HEK293 (cell line): ENCODE results near the gene RASSF5.

Experiments
- CTCF ChIP-seq: fragments of 450-650 bp; formaldehyde crosslinking; IDR thresholded peaks from 2 replicates; pipeline ENCODE4 v1.5.1; 2016; ENCODE audit warnings: missing biosample characterization, missing genetic modification characterization
- OSR2 ChIP-seq: fragments of 450-650 bp; formaldehyde crosslinking; IDR thresholded peaks from 2 replicates; pipeline ENCODE4 v1.5.1; 2016; ENCODE audit warnings: missing biosample characterization, missing genetic modification characterization
- YY1 ChIP-seq: fragments of 450-650 bp; formaldehyde crosslinking; IDR thresholded peaks from 2 replicates; pipeline ENCODE4 v1.5.1; 2018; ENCODE audit warnings: missing biosample characterization, missing genetic modification characterization
- ZNF138 ChIP-seq: fragments of 450-650 bp; formaldehyde crosslinking; IDR thresholded peaks from 2 replicates; pipeline ENCODE4 v1.5.1; 2016; ENCODE audit warnings: missing biosample characterization, missing genetic modification characterization, borderline replicate concordance
- ZNF280D ChIP-seq: fragments of 450-650 bp; formaldehyde crosslinking; IDR thresholded peaks from 2 replicates; pipeline ENCODE4 v1.5.1; 2016; ENCODE audit warnings: missing biosample characterization, missing genetic modification characterization
- ZNF639 ChIP-seq: fragments of 450-650 bp; formaldehyde crosslinking; IDR thresholded peaks from 2 replicates; pipeline ENCODE4 v1.5.1; 2016; ENCODE audit warnings: missing biosample characterization, missing genetic modification characterization

GRCh38 chr1:206586501-206587445 is 79.4 kb downstream of the RASSF5 start:
- TF ChIP-seq OSR2 (tag by site-specific recombination) (no peak), ZNF280D (tag by site-specific recombination) (no peak), CTCF (tag by site-specific recombination) (no peak), ZNF639 (no peak), ZNF138 (tag by site-specific recombination) (no peak), YY1 (tag by site-specific recombination) (no peak)
